Islet precursor cell (in vitro differentiated cells): Measurements from ENCODE around the gene TES.
"Not testable (repeated sequence)": the region's sequence is repeated elsewhere in the genome, so short reads cannot be mapped to it uniquely, and the experiment has no call there.

Experiments used
- DNase-seq: peaks from one replicate; pipeline ENCODE4 v3.0.0-alpha.2; 2018

Gene TES

GRCh38 chr7:116224492-116225098 lies 14.3 kb downstream of the TES start:
- no peak for DNase-seq

- DNase-seq, result no peak
Observed at GRCh38 chr7:116225860-116226259, 15.5 kb downstream of the TES start.

- DNase-seq, result no peak
Observed at GRCh38 chr7:116226664-116227063, 16.3 kb downstream of the TES start.

GRCh38 chr7:116227678-116228239 lies 17.4 kb downstream of the TES start:
- no peak for DNase-seq

- no peak for DNase-seq
Observed at GRCh38 chr7:116228241-116228640, 17.9 kb downstream of the TES start.

- no peak for DNase-seq
Observed at GRCh38 chr7:116229366-116229765, 19.0 kb downstream of the TES start.

- DNase-seq, result no peak
Observed at GRCh38 chr7:116230191-116231005, 20.1 kb downstream of the TES start.

GRCh38 chr7:116231543-116231942 lies 21.2 kb downstream of the TES start:
- no peak for DNase-seq

GRCh38 chr7:116231949-116232348 lies 21.6 kb downstream of the TES start:
- no peak for DNase-seq

- DNase-seq, result no peak
Observed at GRCh38 chr7:116232350-116232749, 22.0 kb downstream of the TES start.

GRCh38 chr7:116232920-116233319 lies 22.6 kb downstream of the TES start:
- DNase-seq, result no peak

GRCh38 chr7:116234517-116235200 lies 24.3 kb downstream of the TES start:
- no peak for DNase-seq

GRCh38 chr7:116235380-116235779 lies 25.0 kb downstream of the TES start:
- no peak for DNase-seq

- DNase-seq, result no peak
Observed at GRCh38 chr7:116236020-116236630, 25.8 kb downstream of the TES start.

- DNase-seq, result no peak
Observed at GRCh38 chr7:116239020-116239419, 28.7 kb downstream of the TES start.

GRCh38 chr7:116239434-116239833 lies 29.1 kb downstream of the TES start:
- DNase-seq, result no peak

- DNase-seq, result no peak
Observed at GRCh38 chr7:116240024-116240668, 29.8 kb downstream of the TES start.

- DNase-seq, result no peak
Observed at GRCh38 chr7:116241291-116241690, 31.0 kb downstream of the TES start.

- no peak for DNase-seq
Observed at GRCh38 chr7:116242178-116242577, 31.8 kb downstream of the TES start.

- no peak for DNase-seq
Observed at GRCh38 chr7:116242759-116243158, 32.4 kb downstream of the TES start.

- not testable (repeated sequence) for DNase-seq
Observed at GRCh38 chr7:116244803-116245202, 34.5 kb downstream of the TES start.

GRCh38 chr7:116246357-116246756 lies 36.0 kb downstream of the TES start:
- DNase-seq, result no peak
